Esophagus squamous epithelium (tissue), 4 donors: ENCODE data around the gene ACSF3.

ENCODE experiments used
- POLR2A ChIP-seq, 4 donors: fragments of 450-650 bp; IDR thresholded peaks; one replicate each; pipeline ENCODE4 v1.6.1; 2017; ENCODE audit warnings: antibody characterized with exemption in 4 of 4, mild to moderate bottlenecking in 4 of 4, moderate library complexity in 3 of 4
- TF ChIP-seq, protein P1 (sequence below), 6 experiments: fragments of 450-650 bp in 4 of 6; fragments of 200-600 bp in 2 of 6; sonication (generic) in 2 of 6; IDR thresholded peaks; one replicate each; pipeline ENCODE4 v1.5.1; 2016 to 2019; ENCODE audit warnings: antibody characterized with exemption in 6 of 6, mild to moderate bottlenecking in 4 of 6, moderate library complexity in 4 of 6

DNA sequence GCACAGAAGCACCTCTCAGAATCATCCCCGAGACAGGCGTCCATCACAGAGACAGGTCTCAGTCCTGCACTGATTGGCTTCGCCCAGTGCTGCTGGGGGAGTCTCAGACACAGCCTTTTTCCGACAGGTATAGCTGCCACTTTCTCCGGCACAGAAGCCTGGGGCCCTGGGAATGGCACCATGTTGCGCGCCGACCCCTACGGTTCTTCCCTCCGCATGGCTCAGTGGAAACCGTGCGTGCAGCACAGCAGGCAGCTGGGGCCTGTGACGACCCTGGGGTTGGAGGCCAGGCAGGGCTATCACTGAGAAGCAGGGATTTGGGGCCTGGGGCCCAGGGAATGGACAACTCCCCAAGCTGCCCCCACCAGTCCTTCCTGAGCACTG is 48.2 kb downstream of the ACSF3 start:
- TF ChIP-seq, protein P1, sequence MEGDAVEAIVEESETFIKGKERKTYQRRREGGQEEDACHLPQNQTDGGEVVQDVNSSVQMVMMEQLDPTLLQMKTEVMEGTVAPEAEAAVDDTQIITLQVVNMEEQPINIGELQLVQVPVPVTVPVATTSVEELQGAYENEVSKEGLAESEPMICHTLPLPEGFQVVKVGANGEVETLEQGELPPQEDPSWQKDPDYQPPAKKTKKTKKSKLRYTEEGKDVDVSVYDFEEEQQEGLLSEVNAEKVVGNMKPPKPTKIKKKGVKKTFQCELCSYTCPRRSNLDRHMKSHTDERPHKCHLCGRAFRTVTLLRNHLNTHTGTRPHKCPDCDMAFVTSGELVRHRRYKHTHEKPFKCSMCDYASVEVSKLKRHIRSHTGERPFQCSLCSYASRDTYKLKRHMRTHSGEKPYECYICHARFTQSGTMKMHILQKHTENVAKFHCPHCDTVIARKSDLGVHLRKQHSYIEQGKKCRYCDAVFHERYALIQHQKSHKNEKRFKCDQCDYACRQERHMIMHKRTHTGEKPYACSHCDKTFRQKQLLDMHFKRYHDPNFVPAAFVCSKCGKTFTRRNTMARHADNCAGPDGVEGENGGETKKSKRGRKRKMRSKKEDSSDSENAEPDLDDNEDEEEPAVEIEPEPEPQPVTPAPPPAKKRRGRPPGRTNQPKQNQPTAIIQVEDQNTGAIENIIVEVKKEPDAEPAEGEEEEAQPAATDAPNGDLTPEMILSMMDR (IDR thresholded peaks at IDR 0.05), result no peak
- TF ChIP-seq POLR2A (IDR thresholded peaks at IDR 0.05), result no peak
